ENCODE results near the gene SLC37A4. TPM values are rescaled to one million over a fixed set of nuclear protein-coding genes. Genes with fewer than 3 reads are reported as not detected.

Gene SLC37A4
- total and polyA plus RNA-seq, 2 of the 13 experiments (the other 11 are each of a cell fraction or from before 2014, with no cell fraction given) = 43.0 to 56.1 TPM

- TF ChIP-seq, protein P1, sequence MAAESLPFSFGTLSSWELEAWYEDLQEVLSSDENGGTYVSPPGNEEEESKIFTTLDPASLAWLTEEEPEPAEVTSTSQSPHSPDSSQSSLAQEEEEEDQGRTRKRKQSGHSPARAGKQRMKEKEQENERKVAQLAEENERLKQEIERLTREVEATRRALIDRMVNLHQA (CRISPR knock-in tag; IDR thresholded peaks at IDR 0.05) = no peak
- TF ChIP-seq NR2F2 (IDR thresholded peaks at IDR 0.05; ENCODE audit: borderline replicate concordance, low read depth) (no peak), ZNF382 (CRISPR knock-in tag; IDR thresholded peaks at IDR 0.05; ENCODE audit: borderline replicate concordance) (no peak), ZNF552 (CRISPR knock-in tag; IDR thresholded peaks at IDR 0.05; ENCODE audit: borderline replicate concordance) (no peak), ZSCAN20 (CRISPR knock-in tag; IDR thresholded peaks at IDR 0.05; ENCODE audit: borderline replicate concordance) (0 out of 2 replicates have a peak, but pooled peaks have one; percentile 34), FOXJ3 (CRISPR knock-in tag; IDR thresholded peaks at IDR 0.05; ENCODE audit: borderline replicate concordance) (no peak), ZNF644 (CRISPR knock-in tag; IDR thresholded peaks at IDR 0.05; ENCODE audit: low read depth) (no peak), ZC3H4 (CRISPR knock-in tag; IDR thresholded peaks at IDR 0.05; ENCODE audit: borderline replicate concordance) (no peak), ZNF674 (CRISPR knock-in tag; IDR thresholded peaks at IDR 0.05; ENCODE audit: low read depth) (no peak), RELA (CRISPR knock-in tag; IDR thresholded peaks at IDR 0.05) (no peak), PPARG (CRISPR knock-in tag; conservative IDR thresholded peaks at IDR 0.05) (peak; percentile 47; the same call in 1 of the 2 replicates), TP53 (CRISPR knock-in tag; conservative IDR thresholded peaks at IDR 0.05) (no peak), FOXK2 (IDR thresholded peaks at IDR 0.05) (no peak), ARNT (IDR thresholded peaks at IDR 0.05) (no peak), FOXO1 (CRISPR knock-in tag; IDR thresholded peaks at IDR 0.05) (no peak), ZNF619 (CRISPR knock-in tag; IDR thresholded peaks at IDR 0.05) (no peak), EHMT2 (IDR thresholded peaks at IDR 0.05; ENCODE audit: borderline replicate concordance, low read depth, low read length) (no peak), ZNF564 (CRISPR knock-in tag; IDR thresholded peaks at IDR 0.05) (no peak)
- TF ChIP-seq, protein P2, sequence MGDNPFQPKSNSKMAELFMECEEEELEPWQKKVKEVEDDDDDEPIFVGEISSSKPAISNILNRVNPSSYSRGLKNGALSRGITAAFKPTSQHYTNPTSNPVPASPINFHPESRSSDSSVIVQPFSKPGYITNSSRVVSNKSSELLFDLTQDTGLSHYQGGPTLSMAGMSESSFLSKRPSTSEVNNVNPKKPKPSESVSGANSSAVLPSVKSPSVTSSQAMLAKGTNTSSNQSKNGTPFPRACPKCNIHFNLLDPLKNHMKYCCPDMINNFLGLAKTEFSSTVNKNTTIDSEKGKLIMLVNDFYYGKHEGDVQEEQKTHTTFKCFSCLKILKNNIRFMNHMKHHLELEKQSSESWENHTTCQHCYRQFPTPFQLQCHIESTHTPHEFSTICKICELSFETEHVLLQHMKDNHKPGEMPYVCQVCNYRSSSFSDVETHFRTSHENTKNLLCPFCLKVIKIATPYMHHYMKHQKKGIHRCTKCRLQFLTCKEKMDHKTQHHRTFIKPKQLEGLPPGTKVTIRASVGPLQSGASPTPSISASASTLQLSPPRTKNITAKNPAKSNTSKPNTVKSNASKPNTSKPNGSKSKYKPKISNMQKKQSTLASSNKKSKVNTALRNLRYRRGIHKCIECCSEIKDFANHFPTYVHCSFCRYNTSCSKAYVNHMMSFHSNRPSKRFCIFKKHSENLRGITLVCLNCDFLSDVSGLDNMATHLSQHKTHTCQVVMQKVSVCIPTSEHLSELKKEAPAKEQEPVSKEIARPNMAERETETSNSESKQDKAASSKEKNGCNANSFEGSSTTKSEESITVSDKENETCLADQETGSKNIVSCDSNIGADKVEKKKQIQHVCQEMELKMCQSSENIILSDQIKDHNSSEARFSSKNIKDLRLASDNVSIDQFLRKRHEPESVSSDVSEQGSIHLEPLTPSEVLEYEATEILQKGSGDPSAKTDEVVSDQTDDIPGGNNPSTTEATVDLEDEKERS (CRISPR knock-in tag; IDR thresholded peaks at IDR 0.05) = 0 out of 2 replicates have a peak, but pooled peaks have one; percentile 22
- TF ChIP-seq, protein P3, sequence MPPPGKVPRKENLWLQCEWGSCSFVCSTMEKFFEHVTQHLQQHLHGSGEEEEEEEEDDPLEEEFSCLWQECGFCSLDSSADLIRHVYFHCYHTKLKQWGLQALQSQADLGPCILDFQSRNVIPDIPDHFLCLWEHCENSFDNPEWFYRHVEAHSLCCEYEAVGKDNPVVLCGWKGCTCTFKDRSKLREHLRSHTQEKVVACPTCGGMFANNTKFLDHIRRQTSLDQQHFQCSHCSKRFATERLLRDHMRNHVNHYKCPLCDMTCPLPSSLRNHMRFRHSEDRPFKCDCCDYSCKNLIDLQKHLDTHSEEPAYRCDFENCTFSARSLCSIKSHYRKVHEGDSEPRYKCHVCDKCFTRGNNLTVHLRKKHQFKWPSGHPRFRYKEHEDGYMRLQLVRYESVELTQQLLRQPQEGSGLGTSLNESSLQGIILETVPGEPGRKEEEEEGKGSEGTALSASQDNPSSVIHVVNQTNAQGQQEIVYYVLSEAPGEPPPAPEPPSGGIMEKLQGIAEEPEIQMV (CRISPR knock-in tag; IDR thresholded peaks at IDR 0.05; ENCODE audit: low read depth) = no peak
- TF ChIP-seq, protein P4, sequence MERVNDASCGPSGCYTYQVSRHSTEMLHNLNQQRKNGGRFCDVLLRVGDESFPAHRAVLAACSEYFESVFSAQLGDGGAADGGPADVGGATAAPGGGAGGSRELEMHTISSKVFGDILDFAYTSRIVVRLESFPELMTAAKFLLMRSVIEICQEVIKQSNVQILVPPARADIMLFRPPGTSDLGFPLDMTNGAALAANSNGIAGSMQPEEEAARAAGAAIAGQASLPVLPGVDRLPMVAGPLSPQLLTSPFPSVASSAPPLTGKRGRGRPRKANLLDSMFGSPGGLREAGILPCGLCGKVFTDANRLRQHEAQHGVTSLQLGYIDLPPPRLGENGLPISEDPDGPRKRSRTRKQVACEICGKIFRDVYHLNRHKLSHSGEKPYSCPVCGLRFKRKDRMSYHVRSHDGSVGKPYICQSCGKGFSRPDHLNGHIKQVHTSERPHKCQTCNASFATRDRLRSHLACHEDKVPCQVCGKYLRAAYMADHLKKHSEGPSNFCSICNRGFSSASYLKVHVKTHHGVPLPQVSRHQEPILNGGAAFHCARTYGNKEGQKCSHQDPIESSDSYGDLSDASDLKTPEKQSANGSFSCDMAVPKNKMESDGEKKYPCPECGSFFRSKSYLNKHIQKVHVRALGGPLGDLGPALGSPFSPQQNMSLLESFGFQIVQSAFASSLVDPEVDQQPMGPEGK (CRISPR knock-in tag; IDR thresholded peaks at IDR 0.05) = no peak
- TF ChIP-seq, protein P5, sequence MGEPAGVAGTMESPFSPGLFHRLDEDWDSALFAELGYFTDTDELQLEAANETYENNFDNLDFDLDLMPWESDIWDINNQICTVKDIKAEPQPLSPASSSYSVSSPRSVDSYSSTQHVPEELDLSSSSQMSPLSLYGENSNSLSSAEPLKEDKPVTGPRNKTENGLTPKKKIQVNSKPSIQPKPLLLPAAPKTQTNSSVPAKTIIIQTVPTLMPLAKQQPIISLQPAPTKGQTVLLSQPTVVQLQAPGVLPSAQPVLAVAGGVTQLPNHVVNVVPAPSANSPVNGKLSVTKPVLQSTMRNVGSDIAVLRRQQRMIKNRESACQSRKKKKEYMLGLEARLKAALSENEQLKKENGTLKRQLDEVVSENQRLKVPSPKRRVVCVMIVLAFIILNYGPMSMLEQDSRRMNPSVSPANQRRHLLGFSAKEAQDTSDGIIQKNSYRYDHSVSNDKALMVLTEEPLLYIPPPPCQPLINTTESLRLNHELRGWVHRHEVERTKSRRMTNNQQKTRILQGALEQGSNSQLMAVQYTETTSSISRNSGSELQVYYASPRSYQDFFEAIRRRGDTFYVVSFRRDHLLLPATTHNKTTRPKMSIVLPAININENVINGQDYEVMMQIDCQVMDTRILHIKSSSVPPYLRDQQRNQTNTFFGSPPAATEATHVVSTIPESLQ (CRISPR knock-in tag; conservative IDR thresholded peaks at IDR 0.05) = no peak
Observed at GRCh38 chr11:119024430-119025098, 6.1 kb downstream of the SLC37A4 start (continued).

Measured in HepG2 (cell line).